NCI-H524 treated with DMSO at 0.1 percent for 48 hours (cell line): ENCODE results near the gene SPCS3.
"Not testable (repeated sequence)": the region's sequence is repeated elsewhere in the genome, so short reads cannot be mapped to it uniquely, and the experiment has no call there.

Experiments used
- DNase-seq: peaks from one replicate; lab custom pipeline; 2025; lab: John Stamatoyannopoulos, UW

The SPCS3 gene

DNA sequence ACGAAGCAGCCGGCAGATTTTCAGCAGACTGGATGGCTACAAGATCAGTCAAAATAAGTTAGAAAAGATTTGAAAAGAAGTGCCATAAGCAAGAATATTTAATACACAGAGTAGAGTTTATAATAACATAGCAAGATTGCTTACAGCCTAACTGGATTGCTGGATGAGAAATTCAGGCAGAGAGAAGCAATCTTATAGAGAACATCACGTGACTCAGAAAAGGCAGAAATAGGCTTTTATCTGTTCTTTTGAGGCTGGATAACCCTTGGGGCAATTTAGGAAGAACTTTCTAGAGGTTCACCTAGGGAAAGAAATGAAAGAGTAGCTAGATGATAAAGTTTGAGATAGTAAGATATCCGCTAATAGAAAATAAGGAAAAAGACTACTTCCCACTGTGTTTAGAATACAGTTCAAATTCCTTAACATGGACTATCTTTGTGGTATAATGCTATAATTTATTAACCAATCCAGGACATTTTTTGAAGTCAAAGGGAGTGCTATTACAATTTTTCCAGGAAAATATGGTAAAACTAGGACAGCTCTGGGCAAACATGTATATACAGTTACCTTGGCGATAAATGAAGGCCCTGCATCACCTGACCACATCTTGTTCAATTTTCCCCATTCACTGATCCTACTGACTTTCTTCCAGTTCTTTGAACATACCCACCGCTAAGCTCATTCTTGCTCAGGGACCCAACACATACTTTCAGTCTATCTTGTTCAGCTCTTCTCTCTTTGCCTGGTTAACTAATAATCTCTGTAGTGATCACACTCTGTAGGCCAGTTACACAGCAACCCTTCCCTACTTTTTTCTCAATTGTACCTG is 12.7 kb upstream of the SPCS3 start:
- DNase-seq = no peak

DNA sequence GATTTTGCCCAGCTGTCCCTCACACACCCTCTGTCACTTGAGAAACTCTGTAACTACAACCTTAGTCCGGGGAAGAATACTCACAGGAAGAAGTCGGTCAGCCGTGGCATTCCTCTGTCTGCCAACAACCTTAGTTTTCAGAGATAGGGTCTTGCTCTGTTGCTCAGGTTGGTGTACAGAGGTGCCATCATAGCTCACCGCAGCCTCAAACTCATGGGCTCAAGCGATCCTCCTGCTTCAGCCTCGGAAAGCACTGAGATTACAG is 12.2 kb upstream of the SPCS3 start:
- DNase-seq = no peak

DNA sequence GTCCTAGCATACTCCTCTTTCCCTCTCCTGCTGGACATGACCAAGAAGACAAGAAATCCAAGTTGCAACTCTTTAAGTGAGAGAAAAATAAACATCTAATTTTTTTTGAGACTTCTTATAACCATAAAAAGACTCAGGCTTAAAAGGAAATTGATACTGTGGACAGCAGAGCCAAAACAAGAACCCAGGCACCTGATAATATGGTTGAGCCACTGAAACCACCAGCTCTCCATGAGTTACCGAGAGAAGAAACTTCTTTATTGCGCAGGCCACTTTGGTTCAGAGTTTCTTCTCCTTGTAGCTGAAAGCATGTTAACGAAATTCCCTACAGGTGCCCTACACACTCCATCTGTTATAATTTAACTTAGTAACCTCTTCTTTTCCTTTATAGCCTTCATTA is 11.3 kb upstream of the SPCS3 start:
- DNase-seq = no peak

DNA sequence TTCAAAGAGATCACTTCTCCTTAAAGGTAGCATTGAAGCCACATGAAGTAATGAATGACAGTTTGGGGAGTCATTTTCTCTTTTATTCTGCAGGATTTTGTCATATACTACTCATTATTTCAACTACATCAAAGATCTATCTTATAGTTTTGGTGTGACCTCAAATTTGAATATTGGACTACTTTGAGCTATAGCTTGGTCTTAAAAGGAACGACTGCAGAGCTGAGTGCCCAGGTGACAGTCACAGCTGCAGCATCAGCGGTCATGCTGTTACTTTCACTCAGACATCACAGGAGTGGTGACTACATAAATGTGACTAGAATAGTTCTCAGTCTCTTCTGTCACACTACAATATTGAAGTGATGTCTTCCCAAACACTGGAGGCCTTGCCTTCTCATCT is 10.7 kb upstream of the SPCS3 start:
- DNase-seq = no peak

DNA sequence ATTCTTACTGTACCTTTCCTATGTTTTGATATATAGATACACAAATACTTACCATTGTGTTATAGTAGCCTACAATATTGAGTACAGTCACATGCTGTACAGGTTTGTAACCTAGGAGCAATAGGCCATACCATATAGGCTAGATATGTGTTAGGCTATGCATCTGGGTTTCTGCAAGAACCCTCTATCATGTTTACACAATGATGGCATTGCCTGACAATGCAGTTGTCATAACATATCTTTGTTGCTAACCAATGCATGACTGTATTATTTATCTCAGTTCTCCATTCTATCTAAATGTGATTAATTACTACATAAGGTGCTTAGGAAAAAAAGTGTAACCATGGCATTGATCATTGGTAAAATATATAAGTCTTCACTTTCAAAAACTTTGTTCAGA is 10.0 kb upstream of the SPCS3 start:
- DNase-seq = no peak

DNA sequence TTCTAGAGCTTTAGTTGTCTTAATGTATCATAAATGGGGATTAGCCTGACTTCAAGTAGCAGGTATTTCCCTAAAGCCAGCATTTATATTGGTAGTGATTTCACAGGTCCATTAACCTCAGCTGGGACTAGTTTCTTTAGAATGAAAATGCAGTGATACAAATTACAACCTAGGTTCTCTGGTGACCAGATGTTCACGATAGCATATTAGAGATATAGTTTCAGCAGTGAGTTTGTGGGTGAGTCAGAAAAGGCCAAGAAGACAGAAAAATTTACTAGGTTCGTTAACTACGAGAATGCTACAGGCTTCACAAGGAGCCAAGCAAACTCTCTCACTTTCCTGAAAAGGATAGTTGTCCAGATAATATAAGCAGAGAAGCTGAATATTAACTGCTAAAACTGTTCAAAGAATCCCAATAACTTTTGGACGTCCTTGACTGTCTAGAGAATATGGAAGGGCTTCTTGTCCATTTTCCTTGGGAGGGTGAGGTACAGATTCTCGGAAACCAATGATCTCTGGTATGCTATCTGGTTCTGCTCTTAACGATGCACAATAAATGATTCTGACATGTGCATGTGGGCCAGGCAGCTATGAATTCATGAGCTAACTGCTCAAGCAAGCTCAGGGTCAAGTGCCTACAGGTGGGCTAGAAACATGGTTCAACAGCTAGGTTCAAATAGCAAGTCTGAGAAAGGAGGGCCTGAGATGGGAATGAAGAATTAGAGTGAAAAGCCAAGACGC is 6.0 kb upstream of the SPCS3 start:
- DNase-seq = no peak

DNA sequence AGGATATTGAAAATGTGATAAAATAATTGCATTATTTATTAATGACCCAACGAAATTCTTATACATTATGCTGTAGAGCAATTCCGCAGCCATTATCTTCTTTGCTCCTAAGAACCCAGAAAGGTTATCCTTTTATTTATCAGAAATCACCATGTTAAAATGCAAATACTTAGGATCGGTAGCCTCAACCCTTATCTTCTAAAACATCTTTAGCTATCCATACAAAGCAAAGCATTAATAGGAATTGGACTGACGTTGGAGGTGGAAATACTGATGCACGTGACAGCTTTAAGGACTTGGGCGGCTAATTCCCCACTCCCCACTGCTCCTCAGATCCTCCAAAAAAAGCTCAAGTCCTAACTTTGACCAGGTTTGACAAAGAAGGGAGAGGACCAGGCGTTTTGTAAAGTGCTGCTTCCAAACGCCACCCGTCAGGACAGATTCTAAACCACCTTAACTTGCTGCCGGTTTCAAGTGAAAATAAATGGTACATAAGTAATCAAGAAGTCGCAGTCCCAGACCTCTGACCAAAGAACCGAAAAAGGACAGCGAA is 539 bp upstream of the SPCS3 start:
- DNase-seq = no peak

DNA sequence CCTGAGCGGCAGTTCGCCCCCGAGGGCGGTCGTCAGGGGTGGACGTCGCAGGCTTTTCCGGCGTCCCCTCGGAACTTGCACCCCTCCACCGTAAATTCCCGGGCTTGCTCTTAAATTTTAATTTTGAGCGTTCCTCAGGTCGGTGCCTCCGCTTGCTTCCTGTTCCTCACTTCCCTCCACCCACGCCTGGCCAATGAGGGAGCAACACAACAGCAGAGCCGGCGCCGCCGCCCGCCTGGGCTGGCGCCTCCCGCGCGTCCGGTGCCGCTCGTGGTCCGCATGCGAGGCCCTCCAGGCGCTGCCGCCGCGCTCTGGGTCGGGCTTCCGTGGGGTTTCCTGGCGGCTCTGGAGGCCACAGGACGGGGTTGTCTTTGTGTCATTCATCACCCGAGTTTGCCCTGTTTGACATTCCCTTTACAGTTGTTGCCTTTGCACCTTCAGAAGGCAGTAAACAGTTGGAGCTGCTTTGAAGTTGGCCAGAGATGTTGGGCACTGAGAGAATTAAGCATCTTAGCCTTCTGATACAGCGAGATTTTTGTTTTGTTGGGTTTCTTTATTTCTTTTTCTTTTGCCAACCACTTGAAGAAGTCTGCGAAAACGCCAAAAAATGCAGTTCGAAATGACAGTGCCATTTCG is 692 bp downstream of the SPCS3 start:
- DNase-seq = no peak

DNA sequence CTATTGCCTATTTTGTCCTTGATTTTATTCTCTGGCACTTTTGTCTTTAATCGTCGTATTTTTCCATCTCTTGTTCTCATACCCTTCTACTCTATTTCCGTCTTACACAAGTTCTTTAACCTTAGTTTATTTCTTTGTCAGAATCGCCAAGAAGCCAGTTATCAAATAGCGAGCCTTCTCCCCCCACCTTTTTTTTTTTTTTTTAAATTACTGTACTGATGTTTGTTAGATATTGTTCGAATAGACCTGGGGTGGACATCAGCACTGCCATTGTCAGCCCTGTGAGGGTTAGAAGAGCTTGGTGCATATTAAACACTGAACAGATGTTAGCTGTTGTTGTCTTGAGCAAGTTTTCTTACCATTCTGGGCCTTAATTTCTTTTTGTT is 1.2 kb downstream of the SPCS3 start:
- DNase-seq = no peak

DNA sequence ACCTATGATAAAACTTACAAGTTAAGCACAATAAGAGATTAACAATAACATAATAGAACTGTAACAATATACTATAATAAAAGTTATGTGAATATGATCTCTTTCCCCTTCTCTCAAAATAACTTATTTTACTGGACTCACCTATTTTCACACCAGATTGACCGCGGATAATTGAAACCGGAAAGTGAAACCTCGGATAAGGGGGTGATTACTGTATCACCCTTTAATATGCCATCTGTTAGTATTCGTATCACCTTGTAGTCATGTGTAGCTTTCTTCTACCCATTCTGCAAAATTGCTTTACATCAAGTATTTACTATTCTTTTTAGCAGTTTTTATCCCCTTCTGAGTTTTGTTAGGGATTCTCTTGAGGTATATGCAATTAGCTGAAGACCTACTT is 1.8 kb downstream of the SPCS3 start:
- DNase-seq = no peak

DNA sequence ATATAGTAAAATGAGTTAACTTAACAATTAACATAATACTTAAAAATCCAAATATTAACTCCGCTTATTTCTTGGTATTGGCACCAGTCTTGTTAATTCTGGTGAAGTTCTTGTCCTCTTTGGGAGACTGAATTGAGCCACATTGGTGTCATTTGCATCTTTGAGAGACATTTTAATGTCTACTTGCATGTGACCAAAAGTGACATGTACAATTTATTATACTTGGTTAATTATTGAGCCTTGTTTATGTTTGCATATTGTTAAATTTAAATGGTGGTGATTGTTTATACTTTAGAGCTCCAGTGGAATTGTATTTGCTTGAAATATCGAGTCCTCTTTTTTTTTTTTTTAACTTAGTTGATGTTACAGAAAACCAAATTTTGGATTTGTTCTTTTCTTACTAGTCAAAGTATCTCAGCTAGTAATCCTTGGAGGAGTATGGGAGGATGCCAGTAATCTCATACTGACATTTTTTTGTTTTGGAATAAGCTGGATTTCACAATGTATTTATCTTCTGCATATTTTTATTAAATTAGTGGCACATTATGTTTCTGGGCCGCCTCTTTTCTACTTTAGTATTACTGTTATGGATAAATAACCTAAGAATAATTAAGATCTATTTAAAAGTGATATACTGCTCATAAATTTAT is 3.9 kb downstream of the SPCS3 start:
- no peak for DNase-seq

DNA sequence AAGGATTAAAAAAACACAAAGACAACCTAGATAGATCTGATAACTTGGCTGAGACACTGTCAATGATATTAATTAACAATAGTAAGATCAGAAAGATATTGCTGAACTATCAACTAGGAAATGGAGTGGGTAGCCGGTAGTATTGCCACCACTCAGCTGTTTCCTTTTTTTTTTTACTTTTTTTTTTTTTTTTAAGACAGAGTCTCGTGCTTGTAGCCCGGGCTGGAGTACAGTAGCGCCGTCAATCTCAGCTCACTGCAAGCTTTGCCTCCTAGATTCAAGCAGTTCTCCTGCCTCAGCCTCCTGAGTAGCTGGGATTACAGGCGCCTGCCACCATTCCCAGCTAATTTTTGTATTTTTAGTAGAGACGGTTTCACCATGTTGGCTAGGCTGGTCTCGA is 5.1 kb downstream of the SPCS3 start:
- DNase-seq = not testable (repeated sequence)

DNA sequence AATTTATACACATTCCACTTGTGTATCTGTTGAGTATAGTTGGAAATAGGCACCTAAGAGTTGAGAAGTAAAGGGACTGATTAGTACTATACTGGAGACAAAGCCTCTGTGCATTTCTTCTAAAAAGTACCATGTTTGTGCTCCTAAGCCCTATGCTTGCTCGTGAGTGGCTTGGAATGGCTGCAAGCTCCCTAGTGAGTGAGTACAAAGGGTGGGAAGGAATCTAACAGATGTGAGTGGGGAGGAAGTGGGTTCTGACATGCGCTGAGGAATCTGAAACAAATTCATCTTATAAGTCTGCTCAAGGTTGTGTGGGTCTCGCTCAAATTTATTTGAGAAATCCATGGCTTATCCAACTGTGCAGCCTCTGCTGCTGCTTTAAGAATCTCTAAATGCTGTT is 13.3 kb downstream of the SPCS3 start:
- no peak for DNase-seq

DNA sequence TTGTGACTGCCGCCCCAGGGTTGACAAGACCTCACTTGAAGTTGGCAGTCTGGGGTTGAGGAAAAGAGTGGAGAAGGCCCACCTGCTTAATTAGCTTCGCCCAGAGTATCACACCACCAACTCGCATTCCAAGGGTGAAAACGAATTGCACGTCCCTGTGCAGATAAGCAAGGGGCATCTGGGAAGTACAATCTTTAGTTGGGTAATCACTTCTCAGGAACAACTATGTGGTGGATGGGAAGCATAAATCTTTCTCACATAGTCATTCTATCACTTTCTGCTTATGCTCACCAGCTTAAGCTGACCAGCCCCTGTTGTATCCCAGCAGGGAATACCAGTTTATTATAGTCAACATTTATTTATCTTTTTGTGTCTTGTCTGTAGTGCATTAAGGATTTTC is 14.3 kb downstream of the SPCS3 start:
- no peak for DNase-seq

DNA sequence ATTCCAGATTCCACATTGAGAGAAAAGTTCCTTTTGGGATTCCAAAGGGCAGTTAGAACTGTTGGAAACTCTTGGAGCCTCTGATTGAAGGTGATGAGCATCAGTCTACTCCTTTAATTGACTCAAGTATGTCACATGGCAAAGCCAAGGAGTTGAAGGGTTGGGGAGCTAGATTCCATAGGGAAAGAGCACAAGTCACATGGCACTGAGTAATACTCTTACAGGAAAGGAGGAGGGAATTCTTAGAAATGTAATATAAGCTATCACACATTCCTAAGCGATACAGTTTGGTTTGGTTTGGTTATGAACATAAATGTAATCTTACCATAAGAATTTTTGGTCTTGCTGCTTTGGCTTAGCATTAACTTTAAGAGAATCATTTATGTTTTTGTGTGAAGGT is 15.7 kb downstream of the SPCS3 start:
- no peak for DNase-seq

DNA sequence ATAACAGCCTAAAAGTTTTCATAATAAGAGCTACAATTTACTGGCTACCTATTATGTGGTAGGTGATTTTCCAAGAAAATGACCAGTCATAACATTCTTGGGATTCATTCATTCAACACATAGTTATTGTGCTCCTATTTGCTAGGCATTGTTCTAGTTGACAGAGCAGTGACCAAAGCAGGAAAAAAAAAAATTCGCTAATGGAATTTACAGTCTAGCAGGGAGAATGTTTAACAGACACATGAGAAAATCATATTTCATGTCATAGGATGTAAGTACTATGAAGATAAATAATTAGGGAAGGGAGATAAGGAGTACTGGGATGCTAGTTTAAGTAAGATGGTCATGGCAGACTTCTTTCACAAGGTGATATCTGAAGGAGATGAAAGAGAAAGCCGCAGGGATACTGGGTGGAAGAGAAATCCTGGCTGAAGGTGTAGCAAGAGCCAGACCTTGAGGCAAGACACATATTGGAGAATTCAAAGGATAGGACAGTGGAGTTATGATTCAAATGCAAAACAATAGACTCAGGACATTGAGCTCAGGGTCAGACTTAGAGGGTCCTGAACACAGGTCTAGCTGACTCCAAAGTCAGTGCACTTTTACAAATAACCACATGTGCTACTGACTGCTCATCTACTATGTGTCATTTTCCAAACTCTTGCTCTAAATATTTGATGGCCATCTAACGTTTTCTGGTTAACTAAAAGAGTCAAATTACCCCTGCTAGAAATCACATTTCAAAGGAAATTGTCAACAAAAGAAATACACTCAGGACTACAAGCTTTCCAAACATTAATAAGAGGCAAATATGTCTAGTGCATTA is 20.4 kb downstream of the SPCS3 start:
- DNase-seq = no peak

DNA sequence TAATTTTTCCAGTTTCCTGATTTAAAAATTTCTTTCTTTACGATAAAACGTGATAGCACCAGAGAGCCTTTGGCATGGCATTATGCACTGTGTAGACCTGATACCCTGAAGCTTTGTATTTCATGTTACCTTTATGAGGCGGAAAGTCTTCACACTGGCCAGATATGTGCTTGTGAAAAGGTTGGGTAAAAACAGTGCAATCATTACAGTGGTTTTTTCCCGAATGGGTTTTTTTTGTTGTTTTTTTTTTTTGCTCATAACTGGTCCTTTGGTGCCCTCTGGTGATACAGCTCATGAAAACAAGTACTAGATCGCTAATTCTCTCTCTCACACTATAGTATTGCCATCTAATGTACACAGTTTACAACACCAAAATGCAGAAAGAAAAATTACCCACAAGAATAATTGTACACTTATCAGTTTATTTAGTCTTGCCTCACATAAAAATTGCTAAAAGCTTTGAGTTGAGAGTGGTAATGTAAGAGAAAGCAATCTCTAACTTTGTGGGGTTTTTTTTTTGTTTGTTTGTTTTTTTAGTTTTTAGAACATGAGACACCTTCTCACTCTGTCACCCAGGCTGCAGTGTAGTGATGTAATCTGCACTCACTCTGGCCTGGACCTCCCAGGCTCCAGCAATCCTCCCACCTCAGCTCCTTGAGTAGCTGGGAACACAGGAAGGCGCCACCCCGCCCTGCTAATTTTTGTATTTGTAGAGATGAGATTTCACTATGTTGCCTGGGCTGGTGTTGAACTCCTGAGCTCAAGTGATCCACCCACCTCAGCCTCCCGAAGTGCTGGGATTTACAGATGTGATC is 21.3 kb downstream of the SPCS3 start:
- no peak for DNase-seq

DNA sequence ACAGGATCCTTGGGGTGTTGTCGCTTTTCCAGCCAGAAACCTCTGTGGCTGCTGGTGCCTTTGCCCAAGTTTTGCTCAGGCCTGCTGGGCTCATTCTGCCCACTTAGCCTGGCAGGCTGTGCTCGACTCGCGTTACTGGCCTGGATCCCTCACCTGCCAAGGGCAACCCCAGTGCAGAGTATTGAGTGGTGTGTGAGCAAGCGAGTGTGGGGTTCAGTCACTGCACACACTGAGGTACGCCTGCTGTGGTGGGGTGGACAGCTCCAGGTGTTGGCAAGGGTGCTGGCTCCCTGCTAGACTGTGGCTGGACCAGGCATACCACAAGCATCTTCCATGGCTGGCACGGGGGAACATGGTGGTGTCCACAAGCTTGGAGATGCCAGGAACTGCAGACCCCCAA is 22.6 kb downstream of the SPCS3 start:
- no peak for DNase-seq

DNA sequence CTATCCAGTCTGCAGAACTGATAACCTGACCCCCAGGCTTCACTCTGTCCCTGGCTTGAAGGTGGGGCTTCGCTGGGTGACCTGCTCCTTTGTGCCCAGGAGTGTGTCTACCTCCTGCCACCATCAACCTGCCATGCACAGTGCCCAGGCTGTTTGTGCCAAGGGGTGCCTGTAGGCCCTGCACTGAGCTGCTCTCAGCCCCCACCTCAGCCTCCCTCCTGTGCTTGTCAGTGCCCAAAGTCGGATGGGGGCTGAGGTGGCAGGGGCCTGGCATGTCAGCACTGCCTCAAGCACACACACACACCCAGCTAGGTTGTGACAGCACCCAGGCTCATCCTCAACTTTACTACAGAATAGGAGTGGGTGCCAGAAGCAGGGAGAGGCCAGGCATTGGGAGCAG is 23.5 kb downstream of the SPCS3 start:
- DNase-seq = no peak

DNA sequence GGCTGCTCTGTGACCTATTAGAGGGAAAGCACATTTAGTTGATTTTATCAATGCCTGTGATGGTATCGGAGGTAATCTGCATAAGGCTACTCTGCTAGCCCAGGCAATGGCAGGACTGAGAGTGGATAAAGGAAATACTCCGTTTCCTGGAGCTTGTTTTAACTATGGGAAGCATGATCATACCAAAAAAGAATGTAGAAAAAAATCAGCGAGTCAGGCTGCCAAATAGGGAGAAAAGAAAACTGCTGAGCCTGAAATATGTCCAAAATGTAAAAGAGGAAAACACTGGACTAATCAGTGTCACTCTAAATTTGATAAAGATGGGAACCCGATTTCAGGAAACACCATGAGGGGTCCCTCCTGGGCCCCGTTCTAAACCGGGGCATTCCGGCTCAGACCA is 25.6 kb downstream of the SPCS3 start:
- not testable (repeated sequence) for DNase-seq

DNA sequence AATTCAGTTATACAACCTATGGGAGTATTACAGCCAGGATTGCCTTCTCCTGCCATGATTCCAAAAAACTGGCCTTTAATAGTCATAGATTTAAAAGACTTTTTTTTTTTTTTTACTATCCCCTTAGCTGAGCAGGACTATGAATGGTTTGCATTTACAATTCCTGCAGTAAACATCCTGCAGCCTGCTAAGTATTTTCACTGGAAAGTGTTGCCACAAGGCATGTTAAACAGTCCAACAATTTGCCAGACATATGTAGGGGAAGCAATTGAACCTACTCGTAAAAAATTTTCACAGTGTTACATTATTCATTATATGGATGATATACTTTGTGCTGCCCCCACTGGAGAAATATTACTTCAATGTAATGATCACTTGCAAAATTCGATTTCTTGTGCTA is 27.1 kb downstream of the SPCS3 start:
- DNase-seq = not testable (repeated sequence)
